Stimulated activated CD8-positive, alpha-beta memory T cell treated with anti-CD3 and anti-CD28 coated beads, Interleukin-4, amount 100 ng/mL, for 48 hours (primary cell): ENCODE data around the gene PRAMEF25.
"Not testable (repeated sequence)": the region's sequence is repeated elsewhere in the genome, so short reads cannot be mapped to it uniquely, and the experiment has no call there.

Experiments
- DNase-seq: peaks from one replicate; pipeline ENCODE4 v3.0.0-alpha.2; 2020

PRAMEF25 gene

GRCh38 chr1:13070474-13070873 is at the start of gene PRAMEF25:
Gene PRAMEF25, plus strand, starts transcription at chr1:13070774. Its CDS starts 2,920 bp downstream, at chr1:13073694.
- DNase-seq: not testable (repeated sequence)

GRCh38 chr1:13056475-13056874 is 14.1 kb upstream of the PRAMEF25 start, which contains the start of gene PRAMEF27:
Gene PRAMEF27, minus strand, starts transcription at chr1:13056575. Its CDS starts 2,916 bp downstream, at chr1:13053659.
- not testable (repeated sequence) for DNase-seq

- not testable (repeated sequence) for DNase-seq
These were observed 46.2 kb downstream of the PRAMEF25 start, which contains the start of gene HNRNPCL2 for GRCh38 chr1:13116754-13117153. Gene HNRNPCL2, minus strand, starts transcription at chr1:13116854. Its CDS starts 454 bp downstream, at chr1:13116400.
